Measurements from ENCODE around the gene RNF19B.

DNA sequence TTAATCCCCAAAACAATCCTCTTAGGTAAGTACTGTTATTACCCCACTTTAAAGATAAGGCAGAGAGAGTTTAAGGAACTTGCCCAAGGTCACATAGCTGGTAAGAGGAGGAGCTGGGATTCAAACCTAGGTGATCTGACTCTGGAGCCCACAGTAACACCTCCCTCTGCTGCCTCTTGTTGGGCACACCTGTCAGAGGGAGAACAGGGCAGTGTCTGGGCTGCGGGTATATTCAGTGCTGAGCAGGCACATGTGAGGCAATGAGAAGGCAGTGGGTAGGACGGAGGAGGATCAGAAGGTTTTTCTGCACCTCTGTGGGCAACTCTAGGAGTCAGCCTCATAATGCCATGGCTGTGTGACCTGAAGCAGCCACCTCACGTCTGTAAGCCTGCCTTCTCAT lies 76.5 kb downstream of the RNF19B start:
- TF ChIP-seq ZFX (IDR thresholded peaks at IDR 0.05): no peak
- TF ChIP-seq, protein P1, sequence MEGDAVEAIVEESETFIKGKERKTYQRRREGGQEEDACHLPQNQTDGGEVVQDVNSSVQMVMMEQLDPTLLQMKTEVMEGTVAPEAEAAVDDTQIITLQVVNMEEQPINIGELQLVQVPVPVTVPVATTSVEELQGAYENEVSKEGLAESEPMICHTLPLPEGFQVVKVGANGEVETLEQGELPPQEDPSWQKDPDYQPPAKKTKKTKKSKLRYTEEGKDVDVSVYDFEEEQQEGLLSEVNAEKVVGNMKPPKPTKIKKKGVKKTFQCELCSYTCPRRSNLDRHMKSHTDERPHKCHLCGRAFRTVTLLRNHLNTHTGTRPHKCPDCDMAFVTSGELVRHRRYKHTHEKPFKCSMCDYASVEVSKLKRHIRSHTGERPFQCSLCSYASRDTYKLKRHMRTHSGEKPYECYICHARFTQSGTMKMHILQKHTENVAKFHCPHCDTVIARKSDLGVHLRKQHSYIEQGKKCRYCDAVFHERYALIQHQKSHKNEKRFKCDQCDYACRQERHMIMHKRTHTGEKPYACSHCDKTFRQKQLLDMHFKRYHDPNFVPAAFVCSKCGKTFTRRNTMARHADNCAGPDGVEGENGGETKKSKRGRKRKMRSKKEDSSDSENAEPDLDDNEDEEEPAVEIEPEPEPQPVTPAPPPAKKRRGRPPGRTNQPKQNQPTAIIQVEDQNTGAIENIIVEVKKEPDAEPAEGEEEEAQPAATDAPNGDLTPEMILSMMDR (conservative IDR thresholded peaks at IDR 0.05): no peak

Data from C4-2B (cell line).